D721Med (cell line): ENCODE measurements around the gene TK2.

Experiments
- DNase-seq: peaks from one replicate; pipeline ENCODE4 v3.0.0; 2011; ENCODE audit warnings: low spot score; ENCODE audit not compliant: insufficient read length
- FAIRE-seq: peaks from 2 replicates; lab custom pipeline; 2011; peaks lifted over from hg19 to GRCh38; lab: Jason Lieb, UNC
- TF ChIP-seq, protein P1 (sequence below): IDR thresholded peaks from 2 replicates; pipeline ENCODE4 v1.5.1; 2012; ENCODE audit warnings: mild to moderate bottlenecking, control low read depth; ENCODE audit not compliant: insufficient read depth; ENCODE audit errors: missing control alignments

The TK2 gene

DNA sequence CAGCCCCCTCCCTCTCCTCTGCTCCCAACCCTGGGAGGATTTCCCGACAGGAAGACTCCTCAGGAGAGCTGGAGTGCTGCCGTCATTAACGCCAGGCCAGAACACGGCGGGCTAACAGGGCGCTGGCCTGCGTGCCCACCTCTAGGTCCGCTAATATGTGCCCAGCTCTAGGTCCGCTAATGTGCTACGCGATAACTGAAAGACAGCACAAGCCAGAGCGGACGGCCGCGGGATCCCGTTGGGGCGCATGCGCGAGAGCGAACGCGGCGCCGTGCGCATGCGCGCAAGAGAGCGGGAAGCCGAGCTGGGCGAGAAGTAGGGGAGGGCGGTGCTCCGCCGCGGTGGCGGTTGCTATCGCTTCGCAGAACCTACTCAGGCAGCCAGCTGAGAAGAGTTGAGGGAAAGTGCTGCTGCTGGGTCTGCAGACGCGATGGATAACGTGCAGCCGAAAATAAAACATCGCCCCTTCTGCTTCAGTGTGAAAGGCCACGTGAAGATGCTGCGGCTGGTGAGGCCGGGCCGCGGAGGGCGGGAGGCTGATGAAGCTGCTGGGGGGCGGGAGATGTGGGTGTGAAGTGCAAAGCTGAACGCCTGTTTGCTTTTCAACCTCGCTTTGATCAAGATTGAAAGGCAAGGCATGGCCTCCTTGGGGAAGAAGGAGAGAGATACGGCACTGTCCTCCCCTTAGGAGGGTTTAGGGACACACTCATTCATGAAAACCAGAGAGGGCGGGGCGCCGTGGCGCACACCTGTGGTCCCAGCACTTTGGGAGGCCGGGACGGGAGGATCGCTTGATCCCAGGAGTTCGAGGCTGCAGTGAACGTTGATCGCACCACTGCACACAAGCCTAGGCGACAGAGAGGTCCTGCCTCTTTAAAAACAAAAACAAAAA is 2.6 kb upstream of the TK2 start, which contains the start of gene CKLF:
TSS of gene CKLF (plus strand) at position 291 of the 892 bp plus-strand sequence. CDS start at position 431, 140 bp downstream.
- TF ChIP-seq, protein P1, sequence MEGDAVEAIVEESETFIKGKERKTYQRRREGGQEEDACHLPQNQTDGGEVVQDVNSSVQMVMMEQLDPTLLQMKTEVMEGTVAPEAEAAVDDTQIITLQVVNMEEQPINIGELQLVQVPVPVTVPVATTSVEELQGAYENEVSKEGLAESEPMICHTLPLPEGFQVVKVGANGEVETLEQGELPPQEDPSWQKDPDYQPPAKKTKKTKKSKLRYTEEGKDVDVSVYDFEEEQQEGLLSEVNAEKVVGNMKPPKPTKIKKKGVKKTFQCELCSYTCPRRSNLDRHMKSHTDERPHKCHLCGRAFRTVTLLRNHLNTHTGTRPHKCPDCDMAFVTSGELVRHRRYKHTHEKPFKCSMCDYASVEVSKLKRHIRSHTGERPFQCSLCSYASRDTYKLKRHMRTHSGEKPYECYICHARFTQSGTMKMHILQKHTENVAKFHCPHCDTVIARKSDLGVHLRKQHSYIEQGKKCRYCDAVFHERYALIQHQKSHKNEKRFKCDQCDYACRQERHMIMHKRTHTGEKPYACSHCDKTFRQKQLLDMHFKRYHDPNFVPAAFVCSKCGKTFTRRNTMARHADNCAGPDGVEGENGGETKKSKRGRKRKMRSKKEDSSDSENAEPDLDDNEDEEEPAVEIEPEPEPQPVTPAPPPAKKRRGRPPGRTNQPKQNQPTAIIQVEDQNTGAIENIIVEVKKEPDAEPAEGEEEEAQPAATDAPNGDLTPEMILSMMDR, result no peak
- FAIRE-seq, result no peak
- peak; percentile 62 for DNase-seq

DNA sequence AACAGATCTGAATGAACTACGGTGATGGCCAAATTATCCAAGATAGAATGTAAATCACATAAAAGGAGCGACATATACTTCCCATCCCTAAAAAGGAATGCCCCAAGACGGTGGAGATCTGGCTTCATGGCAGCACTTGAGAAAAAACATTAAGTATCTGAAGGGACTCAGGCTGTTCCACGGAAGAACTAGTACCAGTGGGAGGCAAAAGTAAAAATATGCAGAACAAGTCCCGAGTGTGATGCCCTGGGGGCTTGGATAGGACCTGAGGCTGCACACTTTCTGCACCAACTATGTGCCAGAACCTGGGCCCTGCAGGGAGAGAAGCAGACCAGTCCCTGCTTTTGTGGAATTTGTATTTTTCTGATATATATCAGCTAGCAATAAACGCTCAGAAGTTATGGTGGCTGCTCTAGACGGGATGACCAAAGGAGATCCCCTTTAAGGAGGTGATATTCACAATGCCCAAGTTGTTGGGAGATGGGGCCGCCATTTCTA is 1.9 kb upstream of the TK2 start:
- TF ChIP-seq, protein P1, result no peak
- no peak for FAIRE-seq
- no peak for DNase-seq

DNA sequence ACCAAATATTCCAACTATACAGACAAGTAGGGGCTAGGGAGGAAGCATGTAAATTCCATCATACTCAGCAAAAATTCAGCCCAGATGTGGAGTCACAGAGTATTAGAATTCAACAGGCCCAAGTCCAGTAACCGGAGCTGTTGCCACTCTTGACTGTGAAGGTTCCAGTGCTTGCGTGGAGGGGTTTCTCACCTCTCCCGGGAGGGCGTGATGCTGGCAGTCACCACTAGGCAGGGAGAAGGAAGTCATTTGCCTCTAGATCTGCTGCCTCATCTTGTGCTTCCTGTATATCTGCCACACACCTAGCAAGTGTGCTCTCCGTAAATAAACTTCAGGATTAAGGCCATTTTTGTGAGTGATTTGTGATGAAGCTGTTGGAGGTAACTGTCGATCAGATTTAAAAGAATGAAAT is 1.4 kb upstream of the TK2 start:
- FAIRE-seq, result no peak
- TF ChIP-seq, protein P1, result no peak
- no peak for DNase-seq

DNA sequence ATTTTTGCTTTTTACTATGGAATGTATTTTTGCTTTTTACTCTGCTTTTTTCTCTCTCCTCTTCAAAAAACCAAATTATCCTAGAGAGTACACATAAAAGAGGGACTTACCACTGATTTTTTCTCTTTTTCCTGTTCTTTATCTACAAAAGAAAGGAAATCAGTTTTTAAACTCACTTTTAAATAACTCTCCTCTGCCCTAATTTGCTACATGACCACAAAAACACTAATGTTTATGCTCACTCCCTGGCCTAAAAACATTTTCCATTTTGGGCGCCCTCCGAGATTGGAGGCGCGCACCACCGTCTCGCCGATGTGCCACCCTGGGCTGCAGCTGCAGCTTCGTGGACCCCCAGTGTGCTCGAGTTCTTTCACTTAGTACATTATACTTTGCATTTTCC is 1.1 kb downstream of the TK2 start:
- FAIRE-seq, result no peak

DNA sequence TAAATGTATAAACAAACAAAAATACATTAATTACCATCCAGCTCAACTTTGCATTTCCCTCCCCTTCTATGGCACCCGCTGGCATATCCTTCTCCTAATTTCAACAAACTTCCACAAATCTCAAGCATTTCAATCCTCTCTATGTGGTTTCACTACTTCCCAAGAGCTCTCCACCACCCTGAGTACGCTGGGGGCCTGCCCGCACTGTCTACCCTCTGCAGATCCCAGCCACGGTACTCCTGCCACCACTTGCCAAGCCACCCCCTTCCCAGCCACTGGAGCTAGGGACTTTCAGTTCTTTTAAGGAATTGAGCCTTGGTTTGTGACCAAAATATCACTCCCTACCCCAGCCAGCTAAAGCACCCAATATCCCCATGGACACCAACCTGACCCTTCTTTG is 1.9 kb downstream of the TK2 start:
- DNase-seq (no peak), FAIRE-seq (no peak)
- TF ChIP-seq, protein P1, result no peak

More for the DNA sequence above, 1.1 kb downstream of the TK2 start:
- TF ChIP-seq, protein P1, result no peak
- no peak for DNase-seq

DNA sequence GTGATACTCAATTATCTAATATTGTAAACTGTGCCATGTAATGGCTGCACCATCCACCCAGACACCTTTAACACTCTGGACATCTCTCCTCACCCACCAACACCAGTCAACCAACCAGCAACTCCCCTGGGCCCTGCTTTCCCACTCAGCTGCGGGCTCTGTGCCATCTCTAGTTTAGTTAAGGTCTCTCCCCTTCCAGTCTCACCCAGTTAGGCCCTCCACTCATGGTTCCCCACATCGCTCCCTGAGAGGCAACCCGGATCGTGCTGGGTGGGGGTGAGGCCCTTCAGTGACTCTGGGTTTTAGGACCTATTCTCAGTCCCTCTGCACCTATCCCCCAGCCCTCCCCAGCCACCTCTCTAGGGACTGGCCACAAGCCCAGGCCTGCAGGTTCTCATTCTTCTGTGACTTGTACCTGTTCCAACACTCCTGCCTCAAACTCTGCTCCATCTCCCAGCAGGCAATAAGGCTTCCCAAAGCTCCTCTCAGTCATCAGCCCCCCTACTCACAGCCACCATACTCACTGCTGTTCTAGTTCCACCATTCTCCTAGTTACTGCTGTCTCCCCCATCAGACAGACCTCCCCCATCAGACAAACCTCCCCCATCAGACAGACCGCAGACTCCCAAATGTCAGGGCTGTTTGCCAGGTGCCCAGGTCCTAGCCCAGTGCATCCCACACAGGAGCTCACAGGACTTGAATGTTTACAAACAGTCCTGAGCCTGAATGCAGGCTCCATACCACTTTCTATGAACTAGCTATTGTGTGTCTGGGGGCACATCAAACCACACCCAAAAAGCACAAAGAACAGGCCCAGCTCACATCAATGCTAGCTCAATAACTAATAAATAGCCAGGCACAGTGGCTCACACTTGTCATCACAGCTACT is 2.6 kb downstream of the TK2 start:
- FAIRE-seq, result no peak
- DNase-seq, result no peak
- TF ChIP-seq, protein P1, result no peak
